OCI-LY3 (cell line): ENCODE measurements around the gene MCUR1.

Experiments
- H2AFZ ChIP-seq: fragments of 200-600, 300-600 bp; shearing (Covaris generic); 2 replicates; pipeline ENCODE4 v1.6.0; 2014; ENCODE audit warnings: antibody characterized with exemption, low read depth, low read length
- H3K27ac ChIP-seq: fragments of 200-600, 300-600 bp; sonication (generic); 2 replicates; pipeline ENCODE4 v1.5.1; 2014; ENCODE audit warnings: mild to moderate bottlenecking, low read length, moderate library complexity, mixed read lengths
- H3K27me3 ChIP-seq: fragments of 200-600, 300-600 bp; sonication (generic); 2 replicates; pipeline ENCODE4 v1.6.1; 2014; ENCODE audit warnings: low read depth, low read length, mixed read lengths
- H3K36me3 ChIP-seq: fragments of 200-600, 300-600 bp; sonication (generic); replicated peaks from 2 replicates; pipeline ENCODE3; 2014; ENCODE audit warnings: low read depth, low read length, mixed read lengths
- H3K4me1 ChIP-seq: fragments of 300-600, 200-600 bp; sonication (generic); 2 replicates; pipeline ENCODE4 v1.6.1; 2014; ENCODE audit warnings: low read length, mixed read lengths
- H3K4me2 ChIP-seq: fragments of 200-600, 300-600 bp; sonication (generic); 2 replicates; pipeline ENCODE4 v1.6.1; 2014; ENCODE audit warnings: low read length, mixed read lengths
- H3K4me3 ChIP-seq: fragments of 300-600, 200-600 bp; sonication (generic); 2 replicates; pipeline ENCODE4 v1.5.1; 2014; ENCODE audit warnings: antibody characterized with exemption, mild to moderate bottlenecking, low read length, moderate library complexity
- H3K79me2 ChIP-seq: fragments of 300-600, 200-600 bp; shearing (Covaris generic); 2 replicates; pipeline ENCODE4 v1.6.1; 2014; ENCODE audit warnings: mild to moderate bottlenecking, low read length, mixed read lengths
- H3K9ac ChIP-seq: fragments of 300-600, 200-600 bp; shearing (Covaris generic); 2 replicates; pipeline ENCODE4 v1.6.0; 2014; ENCODE audit warnings: mild to moderate bottlenecking, low read length, moderate library complexity
- H3K9me3 ChIP-seq: fragments of 200-600, 300-600 bp; shearing (Covaris generic); 2 replicates; pipeline ENCODE4 v1.6.1; 2014; ENCODE audit warnings: low read length, mixed read lengths; ENCODE audit not compliant: insufficient read depth
- H4K20me1 ChIP-seq: fragments of 200-600, 300-600 bp; sonication (generic); 2 replicates; pipeline ENCODE4 v1.6.1; 2016; ENCODE audit warnings: low read length, mixed read lengths; ENCODE audit not compliant: insufficient read depth
- EZH2phosphoT487 ChIP-seq: fragments of 200-600 bp; shearing (Covaris generic); IDR thresholded peaks from 2 replicates; pipeline ENCODE4 v1.6.1; 2018; ENCODE audit warnings: antibody characterized with exemption, mixed run types, low read depth
- TF ChIP-seq, protein P1 (sequence below): fragments of 200-600, 300-600 bp; sonication (generic); IDR thresholded peaks from 2 replicates; pipeline ENCODE4 v1.5.1; 2014; ENCODE audit warnings: antibody characterized with exemption, low read length, low read depth

MCUR1 gene

DNA sequence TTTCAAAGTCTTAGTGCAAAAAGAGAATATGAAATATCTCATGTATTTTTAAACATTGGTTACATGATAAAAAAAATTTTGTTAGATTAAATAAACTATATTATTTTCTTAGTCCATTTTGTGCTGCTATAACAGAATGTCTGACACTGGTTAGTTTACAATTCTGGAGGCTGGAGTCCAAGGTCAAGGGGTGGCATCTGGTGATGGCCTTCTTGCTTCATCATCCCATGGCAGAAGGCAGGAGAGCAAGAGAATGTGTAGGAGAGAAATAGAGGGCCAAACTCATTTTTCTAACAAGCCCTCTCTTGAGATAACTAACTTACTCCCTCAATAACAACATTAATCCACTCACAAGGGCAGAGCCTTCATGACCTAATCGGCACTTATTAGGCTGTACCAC lies 11.5 kb upstream of the MCUR1 start:
- Histone ChIP-seq H3K9me3 (no peaks in the 10 kb centered on the region), H4K20me1 (no peaks in the 10 kb centered on the region), H3K36me3 (no peaks in the 10 kb centered on the region), H3K4me1 (peaks cover 16% of the 10 kb centered on the region), H3K79me2 (no peaks in the 10 kb centered on the region), H3K9ac (no peak overlapping the region), H2AFZ (no peak overlapping the region), H3K4me2 (no peak overlapping the region), H3K27ac (no peak overlapping the region), H3K4me3 (no peak overlapping the region), H3K27me3 (no peaks in the 10 kb centered on the region)
- TF ChIP-seq, protein P1, sequence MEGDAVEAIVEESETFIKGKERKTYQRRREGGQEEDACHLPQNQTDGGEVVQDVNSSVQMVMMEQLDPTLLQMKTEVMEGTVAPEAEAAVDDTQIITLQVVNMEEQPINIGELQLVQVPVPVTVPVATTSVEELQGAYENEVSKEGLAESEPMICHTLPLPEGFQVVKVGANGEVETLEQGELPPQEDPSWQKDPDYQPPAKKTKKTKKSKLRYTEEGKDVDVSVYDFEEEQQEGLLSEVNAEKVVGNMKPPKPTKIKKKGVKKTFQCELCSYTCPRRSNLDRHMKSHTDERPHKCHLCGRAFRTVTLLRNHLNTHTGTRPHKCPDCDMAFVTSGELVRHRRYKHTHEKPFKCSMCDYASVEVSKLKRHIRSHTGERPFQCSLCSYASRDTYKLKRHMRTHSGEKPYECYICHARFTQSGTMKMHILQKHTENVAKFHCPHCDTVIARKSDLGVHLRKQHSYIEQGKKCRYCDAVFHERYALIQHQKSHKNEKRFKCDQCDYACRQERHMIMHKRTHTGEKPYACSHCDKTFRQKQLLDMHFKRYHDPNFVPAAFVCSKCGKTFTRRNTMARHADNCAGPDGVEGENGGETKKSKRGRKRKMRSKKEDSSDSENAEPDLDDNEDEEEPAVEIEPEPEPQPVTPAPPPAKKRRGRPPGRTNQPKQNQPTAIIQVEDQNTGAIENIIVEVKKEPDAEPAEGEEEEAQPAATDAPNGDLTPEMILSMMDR, result no peak
- no peak for TF ChIP-seq EZH2phosphoT487

DNA sequence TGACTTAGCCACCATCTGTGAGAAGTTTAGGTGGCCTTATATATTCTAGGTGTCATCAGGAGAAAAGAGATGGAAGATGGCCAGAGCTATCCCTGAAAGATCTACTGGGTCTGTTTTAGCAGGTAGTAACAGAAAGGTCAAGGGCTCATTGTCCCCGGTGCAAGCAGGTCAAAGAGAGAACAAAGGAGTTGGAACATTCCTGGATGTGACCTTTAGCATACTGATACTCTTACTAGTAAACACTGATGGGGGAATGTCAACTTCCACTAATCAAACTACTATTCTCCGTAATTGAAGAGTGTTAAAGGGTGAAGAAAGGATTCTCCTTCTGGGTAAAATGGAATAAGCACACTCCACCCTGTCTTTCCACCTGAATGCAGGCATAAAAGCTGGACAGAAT lies 4.0 kb upstream of the MCUR1 start:
- H3K79me2 ChIP-seq, result peaks cover 5% of the 10 kb centered on the region
- no peaks in the 10 kb centered on the region for H3K36me3 ChIP-seq
- no peak overlapping the region for H3K9ac ChIP-seq
- H3K4me3 ChIP-seq, result no peak overlapping the region
- H3K27me3 ChIP-seq, result no peaks in the 10 kb centered on the region
- H4K20me1 ChIP-seq, result no peaks in the 10 kb centered on the region
- TF ChIP-seq EZH2phosphoT487, result no peak
- TF ChIP-seq, protein P1, result no peak
- no peak overlapping the region for H3K27ac ChIP-seq
- no peak overlapping the region for H3K4me2 ChIP-seq
- H3K9me3 ChIP-seq, result no peaks in the 10 kb centered on the region
- H2AFZ ChIP-seq, result no peak overlapping the region
- H3K4me1 ChIP-seq, result peaks cover 10% of the 10 kb centered on the region

DNA sequence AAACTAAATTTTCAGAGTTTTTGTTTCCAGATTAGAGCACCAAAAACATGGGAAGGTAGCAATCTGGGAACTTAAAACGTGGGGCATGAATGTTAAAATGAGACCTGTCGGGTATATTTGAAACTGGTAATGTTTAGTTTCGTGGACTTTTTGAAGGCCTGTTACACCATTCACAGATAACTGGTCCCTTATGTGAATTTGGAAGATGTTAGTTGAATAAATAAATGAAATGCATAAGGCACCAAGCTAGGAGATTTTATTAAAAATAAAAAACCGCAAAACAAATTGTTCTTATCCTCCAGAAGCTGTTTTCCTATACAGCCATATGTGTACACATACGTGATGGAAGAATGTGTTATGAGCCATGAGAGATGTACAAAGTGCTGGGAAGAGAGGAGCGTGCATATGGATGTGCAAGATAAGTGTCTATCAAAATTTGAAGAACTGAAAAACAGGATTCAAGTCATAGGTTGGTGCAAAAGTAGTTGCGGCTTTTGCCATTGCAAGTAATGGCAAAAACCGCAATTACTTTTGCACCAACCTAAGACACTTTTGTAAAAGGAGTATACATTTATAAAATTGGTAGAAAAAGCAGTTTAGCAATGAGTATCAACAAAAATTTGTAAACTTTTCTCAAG lies 700 bp upstream of the MCUR1 start:
- TF ChIP-seq EZH2phosphoT487, result no peak
- TF ChIP-seq, protein P1, result no peak

DNA sequence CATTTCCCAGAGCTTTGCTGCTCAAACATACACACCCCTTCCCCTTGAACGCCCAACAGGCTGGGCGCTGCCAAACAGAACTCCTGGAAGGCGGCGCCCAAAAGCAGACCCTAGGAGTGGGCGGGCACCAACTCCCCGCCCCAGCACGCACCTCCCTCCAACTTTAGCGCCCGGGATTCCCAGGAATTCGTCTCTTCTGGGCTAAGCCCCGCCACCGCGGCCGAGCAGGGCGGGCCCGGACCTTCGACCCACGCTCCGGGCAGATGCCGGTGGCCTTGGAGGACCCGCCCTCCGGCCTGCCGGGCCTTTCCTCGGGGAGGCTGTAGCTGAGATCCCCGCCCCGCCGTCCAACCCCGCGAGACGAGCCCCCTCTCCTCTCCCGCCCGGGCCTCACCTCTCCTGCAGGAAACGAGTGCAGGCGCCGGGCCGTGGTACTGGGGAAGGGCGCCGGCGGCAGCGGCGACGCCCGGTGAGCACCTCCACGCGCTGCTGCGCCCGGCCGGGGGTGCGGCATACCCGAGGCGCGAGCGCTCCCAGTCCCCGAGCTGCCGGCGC lies 659 bp downstream of the MCUR1 start:
- TF ChIP-seq, protein P1, result no peak
- no peak for TF ChIP-seq EZH2phosphoT487
- Histone ChIP-seq H3K36me3 (no peaks in the 10 kb centered on the region), H4K20me1 (peaks cover 17% of the 10 kb centered on the region; the same call in 1 of the 2 replicates), H3K9ac (peak overlapping the region; percentile 98), H3K4me1 (peaks cover 15% of the 10 kb centered on the region), H2AFZ (peak overlapping the region; percentile 94), H3K27ac (peak overlapping the region; percentile 81), H3K4me2 (peak overlapping the region; percentile 82), H3K79me2 (peaks cover 40% of the 10 kb centered on the region), H3K9me3 (no peaks in the 10 kb centered on the region), H3K4me3 (peak overlapping the region; percentile 99), H3K27me3 (no peaks in the 10 kb centered on the region)

More for the DNA sequence above, 700 bp upstream of the MCUR1 start:
- peak overlapping the region; percentile 85 for H3K27ac ChIP-seq
- H3K79me2 ChIP-seq, result peaks cover 37% of the 10 kb centered on the region
- H3K4me1 ChIP-seq, result peaks cover 15% of the 10 kb centered on the region
- no peaks in the 10 kb centered on the region for H3K27me3 ChIP-seq
- H3K4me2 ChIP-seq, result peak overlapping the region; percentile 87
- H3K9ac ChIP-seq, result peak overlapping the region; percentile 74
- no peaks in the 10 kb centered on the region for H3K36me3 ChIP-seq
- H3K9me3 ChIP-seq, result no peaks in the 10 kb centered on the region
- H2AFZ ChIP-seq, result peak overlapping the region; percentile 26
- peaks cover 17% of the 10 kb centered on the region; the same call in 1 of the 2 replicates for H4K20me1 ChIP-seq
- peak overlapping the region; percentile 99 for H3K4me3 ChIP-seq
